ENCODE data around the gene HTT. TPM values are rescaled to one million over a fixed set of nuclear protein-coding genes. Genes with fewer than 3 reads are reported as not detected.
A peak's percentile ranks its signal among the peaks of the same experiment; 100 is the strongest.

HTT gene
- total and polyA plus RNA-seq, 10 of the 15 experiments (the other 5 are each of a cell fraction or from before 2014, with no cell fraction given): 3.3 to 113 (median 43.3) TPM

DNA sequence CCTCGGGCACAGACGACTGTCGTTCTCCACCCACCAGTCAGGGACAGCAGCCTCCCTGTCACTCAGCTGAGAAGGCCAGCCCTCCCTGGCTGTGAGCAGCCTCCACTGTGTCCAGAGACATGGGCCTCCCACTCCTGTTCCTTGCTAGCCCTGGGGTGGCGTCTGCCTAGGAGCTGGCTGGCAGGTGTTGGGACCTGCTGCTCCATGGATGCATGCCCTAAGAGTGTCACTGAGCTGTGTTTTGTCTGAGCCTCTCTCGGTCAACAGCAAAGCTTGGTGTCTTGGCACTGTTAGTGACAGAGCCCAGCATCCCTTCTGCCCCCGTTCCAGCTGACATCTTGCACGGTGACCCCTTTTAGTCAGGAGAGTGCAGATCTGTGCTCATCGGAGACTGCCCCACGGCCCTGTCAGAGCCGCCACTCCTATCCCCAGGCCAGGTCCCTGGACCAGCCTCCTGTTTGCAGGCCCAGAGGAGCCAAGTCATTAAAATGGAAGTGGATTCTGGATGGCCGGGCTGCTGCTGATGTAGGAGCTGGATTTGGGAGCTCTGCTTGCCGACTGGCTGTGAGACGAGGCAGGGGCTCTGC, 166.5 kb downstream of the HTT start:
- ATAC-seq: no peak
- BruUV-seq (replicated peaks): no TSS peak
- H3K36me3 ChIP-seq (ENCODE audit: control insufficient read depth in 2 of 2, insufficient read depth in 2 of 2, low read length in 1 of 2): peaks cover 3 to 28% of the 10 kb centered on the region in 2 experiments
- intact Hi-C loops (cut with micrococcal nuclease; ENCODE audit: unreplicated experiment): no loop called here
- no peak for DNase-seq (ENCODE audit: low read depth, low spot score)
- H3K4me1 ChIP-seq (ENCODE audit: control insufficient read depth, insufficient read depth, low read length): no peaks in the 10 kb centered on the region
- SMC1A ChIA-PET (ENCODE audit: uncharacterized antibody, unreplicated experiment): no interaction called here
- H3K79me2 ChIP-seq (ENCODE audit: control insufficient read depth, insufficient read depth, low read length): no peaks in the 10 kb centered on the region
- H3K9ac ChIP-seq (ENCODE audit: control insufficient read depth, insufficient read depth, low read length): no peak overlapping the region
- H3K4me3 ChIP-seq: no peak overlapping the region
- no peak for FAIRE-seq
- 88% methylated on average over 13 of the region's 13 CpGs for WGBS (ENCODE audit: insufficient coverage, insufficient replicate concordance, low lambda C conversion rate, missing lambda C conversion rate)
- H4K20me1 ChIP-seq (ENCODE audit: control insufficient read depth, insufficient read depth): no peaks in the 10 kb centered on the region
- POLR2A ChIA-PET: no interaction called here
- in situ Hi-C loops (cut with MboI): no loop called here
- H3K27ac ChIP-seq (ENCODE audit: control insufficient read depth, insufficient read depth): no peak overlapping the region
- H3K27me3 ChIP-seq (replicated peaks in 1 of 2; ENCODE audit: control insufficient read depth in 2 of 2, insufficient read depth in 2 of 2, low read length in 1 of 2): no peaks in the 10 kb centered on the region
- no peak for TF ChIP-seq POU2F2 (IDR thresholded peaks at IDR 0.05; ENCODE audit: borderline replicate concordance, low read depth, low read length)
- no peak for TF ChIP-seq SIX5 (IDR thresholded peaks at IDR 0.05; ENCODE audit: low read depth, low read length, severe bottlenecking)
- TF ChIP-seq POLR2A (IDR thresholded peaks at IDR 0.05; ENCODE audit: low read depth, low read length): 0 out of 2 replicates have a peak, but pooled peaks have one; percentile 28
- CTCF ChIA-PET: no interaction called here
- H3K9me3 ChIP-seq (replicated peaks; ENCODE audit: control insufficient read depth, insufficient read depth, low read length): no peaks in the 10 kb centered on the region
- no peak overlapping the region for H3K4me2 ChIP-seq (ENCODE audit: control insufficient read depth, insufficient read depth)
- RAD21 ChIA-PET (ENCODE audit: unreplicated experiment): no interaction called here
- no peak overlapping the region for H2AFZ ChIP-seq (ENCODE audit: control insufficient read depth, low read depth, low read length)

DNA sequence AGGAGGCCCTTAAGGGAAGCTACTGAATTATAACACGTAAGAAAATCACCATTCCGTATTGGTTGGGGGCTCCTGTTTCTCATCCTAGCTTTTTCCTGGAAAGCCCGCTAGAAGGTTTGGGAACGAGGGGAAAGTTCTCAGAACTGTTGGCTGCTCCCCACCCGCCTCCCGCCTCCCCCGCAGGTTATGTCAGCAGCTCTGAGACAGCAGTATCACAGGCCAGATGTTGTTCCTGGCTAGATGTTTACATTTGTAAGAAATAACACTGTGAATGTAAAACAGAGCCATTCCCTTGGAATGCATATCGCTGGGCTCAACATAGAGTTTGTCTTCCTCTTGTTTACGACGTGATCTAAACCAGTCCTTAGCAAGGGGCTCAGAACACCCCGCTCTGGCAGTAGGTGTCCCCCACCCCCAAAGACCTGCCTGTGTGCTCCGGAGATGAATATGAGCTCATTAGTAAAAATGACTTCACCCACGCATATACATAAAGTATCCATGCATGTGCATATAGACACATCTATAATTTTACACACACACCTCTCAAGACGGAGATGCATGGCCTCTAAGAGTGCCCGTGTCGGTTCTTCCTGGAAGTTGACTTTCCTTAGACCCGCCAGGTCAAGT, 167.5 kb downstream of the HTT start:
- CTCF ChIA-PET: no interaction called here
- SMC1A ChIA-PET (ENCODE audit: uncharacterized antibody, unreplicated experiment): no interaction called here
- TF ChIP-seq POLR2A (IDR thresholded peaks at IDR 0.05; ENCODE audit: low read depth, low read length) (0 out of 2 replicates have a peak, but pooled peaks have one; percentile 5), KLF5 (IDR thresholded peaks at IDR 0.05; ENCODE audit: partially characterized antibody) (no peak)
- Histone ChIP-seq H3K27ac (ENCODE audit: control insufficient read depth, insufficient read depth) (no peak overlapping the region), H3K27me3 (replicated peaks in 1 of 2; ENCODE audit: control insufficient read depth in 2 of 2, insufficient read depth in 2 of 2, low read length in 1 of 2) (no peaks in the 10 kb centered on the region), H3K4me2 (ENCODE audit: control insufficient read depth, insufficient read depth) (no peak overlapping the region), H3K4me3 (no peak overlapping the region), H3K79me2 (ENCODE audit: control insufficient read depth, insufficient read depth, low read length) (no peaks in the 10 kb centered on the region), H3K36me3 (ENCODE audit: control insufficient read depth in 2 of 2, insufficient read depth in 2 of 2, low read length in 1 of 2) (peaks cover 3 to 23% of the 10 kb centered on the region in 2 experiments; a peak in 3 of 4 replicates), H4K20me1 (ENCODE audit: control insufficient read depth, insufficient read depth) (no peaks in the 10 kb centered on the region), H3K9me3 (replicated peaks; ENCODE audit: control insufficient read depth, insufficient read depth, low read length) (no peaks in the 10 kb centered on the region), H3K4me1 (ENCODE audit: control insufficient read depth, insufficient read depth, low read length) (no peaks in the 10 kb centered on the region), H3K9ac (ENCODE audit: control insufficient read depth, insufficient read depth, low read length) (no peak overlapping the region), H2AFZ (ENCODE audit: control insufficient read depth, low read depth, low read length) (no peak overlapping the region)
- POLR2A ChIA-PET: no interaction called here
- in situ Hi-C loops (cut with MboI) (no loop called here), intact Hi-C loops (cut with micrococcal nuclease; ENCODE audit: unreplicated experiment) (no loop called here)
- DNase-seq (ENCODE audit: low read depth, low spot score) (no peak), ATAC-seq (no peak), FAIRE-seq (no peak)
- 96% methylated on average over 17 of the region's 17 CpGs for WGBS (ENCODE audit: insufficient coverage, insufficient replicate concordance, low lambda C conversion rate, missing lambda C conversion rate)
- BruUV-seq (replicated peaks): no TSS peak
- RAD21 ChIA-PET (ENCODE audit: unreplicated experiment): no interaction called here

All from GM12878 (cell line).